Ishikawa (cell line): ENCODE data around the gene RBKS.

Source experiments
- CEBPB ChIP-seq: IDR thresholded peaks from 2 replicates; pipeline ENCODE4 v1.6.1; 2012
- CREB1 ChIP-seq: IDR thresholded peaks from 2 replicates; pipeline ENCODE4 v1.6.1; 2012; ENCODE audit warnings: low read depth
- EGR1 ChIP-seq: IDR thresholded peaks from 2 replicates; pipeline ENCODE4 v1.6.1; 2012
- EP300 ChIP-seq: IDR thresholded peaks from 2 replicates; pipeline ENCODE4 v1.6.1; 2012; ENCODE audit warnings: borderline replicate concordance
- FOXM1 ChIP-seq: IDR thresholded peaks from 2 replicates; pipeline ENCODE4 v1.6.1; 2012; ENCODE audit warnings: low read depth, borderline replicate concordance
- NFIC ChIP-seq: IDR thresholded peaks from 2 replicates; pipeline ENCODE4 v1.6.1; 2012
- RAD21 ChIP-seq: IDR thresholded peaks from 2 replicates; pipeline ENCODE4 v1.6.1; 2012; ENCODE audit warnings: low read depth
- TAF1 ChIP-seq: IDR thresholded peaks from 2 replicates; pipeline ENCODE4 v1.6.1; 2012; ENCODE audit warnings: low read depth, mild to moderate bottlenecking
- TCF12 ChIP-seq: IDR thresholded peaks from 2 replicates; pipeline ENCODE4 v1.6.1; 2012; ENCODE audit warnings: low read depth
- TEAD4 ChIP-seq: IDR thresholded peaks from 2 replicates; pipeline ENCODE4 v1.6.1; 2012
- YY1 ChIP-seq: IDR thresholded peaks from 2 replicates; pipeline ENCODE4 v1.6.1; 2012; ENCODE audit warnings: low read depth
- ZBTB7A ChIP-seq: IDR thresholded peaks from 2 replicates; pipeline ENCODE4 v1.6.1; 2012; ENCODE audit warnings: low read depth
- TF ChIP-seq, protein P1 (sequence below): IDR thresholded peaks from 2 replicates; pipeline ENCODE4 v1.6.1; 2012
- TF ChIP-seq, protein P2 (sequence below): IDR thresholded peaks from 2 replicates; pipeline ENCODE4 v1.6.1; 2012
- TF ChIP-seq, protein P3 (sequence below): IDR thresholded peaks from 2 replicates; pipeline ENCODE4 v1.6.1; 2012; ENCODE audit warnings: low read depth, mild to moderate bottlenecking

RBKS gene

DNA sequence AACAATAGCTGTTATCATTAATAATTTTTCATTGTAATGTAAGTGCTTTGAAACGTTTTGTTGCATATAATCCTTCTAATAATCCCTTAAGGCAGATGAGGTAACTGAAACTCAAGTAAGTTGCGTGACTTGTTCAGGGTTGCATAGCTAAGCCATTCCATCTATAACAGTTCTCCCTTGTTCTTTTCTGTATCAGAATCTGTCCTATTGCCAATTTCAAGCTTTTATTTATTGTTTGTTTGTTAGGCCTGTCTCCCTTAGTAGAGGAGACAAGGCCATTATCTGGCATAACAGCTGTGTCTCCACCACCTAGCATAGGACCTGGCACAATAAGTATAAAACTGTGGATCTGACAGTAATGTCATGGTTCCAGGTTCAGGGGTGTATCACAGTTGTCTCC is 19.7 kb upstream of the RBKS start:
- no peak for TF ChIP-seq EGR1
- TF ChIP-seq, protein P1, sequence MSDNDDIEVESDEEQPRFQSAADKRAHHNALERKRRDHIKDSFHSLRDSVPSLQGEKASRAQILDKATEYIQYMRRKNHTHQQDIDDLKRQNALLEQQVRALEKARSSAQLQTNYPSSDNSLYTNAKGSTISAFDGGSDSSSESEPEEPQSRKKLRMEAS: no peak

DNA sequence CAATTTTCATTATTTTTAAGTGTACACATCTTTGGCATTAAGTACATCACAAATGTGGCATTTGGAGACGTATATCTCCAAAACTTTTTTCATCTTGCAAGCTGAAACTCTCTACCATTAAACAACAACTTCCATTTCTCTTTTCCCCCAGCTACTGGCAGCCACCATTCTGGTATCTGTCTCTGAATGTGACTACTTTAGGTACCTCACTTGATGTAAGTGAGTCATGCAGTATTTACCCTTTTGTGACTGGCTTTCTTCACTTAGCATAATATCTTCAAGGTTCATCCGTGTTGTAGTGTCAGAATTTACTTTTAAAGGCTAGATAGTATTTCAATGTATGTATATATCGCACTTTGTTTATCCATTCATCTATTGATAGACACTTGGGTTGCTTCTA is 17.4 kb upstream of the RBKS start:
- no peak for TF ChIP-seq NFIC
- no peak for TF ChIP-seq YY1
- no peak for TF ChIP-seq RAD21

DNA sequence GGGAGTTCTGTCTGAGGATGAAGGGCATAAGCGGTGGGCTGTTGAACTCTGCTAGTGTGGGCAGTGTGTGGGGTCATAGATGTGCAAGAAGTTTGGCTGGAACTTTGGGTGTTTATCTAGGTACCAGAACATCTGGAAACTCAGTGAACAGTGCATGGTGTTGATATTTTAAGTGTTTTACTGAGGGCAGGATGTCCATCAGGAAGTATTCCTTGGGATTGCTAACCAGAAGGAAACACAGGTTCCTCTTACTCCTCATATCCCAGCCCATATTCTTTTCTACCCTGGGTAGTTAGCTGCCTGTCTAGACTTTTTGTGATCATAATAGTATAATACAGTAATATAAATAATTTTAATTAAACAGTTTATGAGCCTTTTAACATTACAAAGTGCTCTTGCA is 15.9 kb upstream of the RBKS start:
- TF ChIP-seq EGR1 (no peak), NFIC (no peak), ZBTB7A (no peak), TAF1 (no peak), CEBPB (no peak), EP300 (no peak), FOXM1 (no peak), RAD21 (no peak), TCF12 (no peak), YY1 (no peak), TEAD4 (no peak), CREB1 (no peak)
- TF ChIP-seq, protein P1: no peak
- TF ChIP-seq, protein P2, sequence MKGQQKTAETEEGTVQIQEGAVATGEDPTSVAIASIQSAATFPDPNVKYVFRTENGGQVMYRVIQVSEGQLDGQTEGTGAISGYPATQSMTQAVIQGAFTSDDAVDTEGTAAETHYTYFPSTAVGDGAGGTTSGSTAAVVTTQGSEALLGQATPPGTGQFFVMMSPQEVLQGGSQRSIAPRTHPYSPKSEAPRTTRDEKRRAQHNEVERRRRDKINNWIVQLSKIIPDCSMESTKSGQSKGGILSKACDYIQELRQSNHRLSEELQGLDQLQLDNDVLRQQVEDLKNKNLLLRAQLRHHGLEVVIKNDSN: no peak
- TF ChIP-seq, protein P3, sequence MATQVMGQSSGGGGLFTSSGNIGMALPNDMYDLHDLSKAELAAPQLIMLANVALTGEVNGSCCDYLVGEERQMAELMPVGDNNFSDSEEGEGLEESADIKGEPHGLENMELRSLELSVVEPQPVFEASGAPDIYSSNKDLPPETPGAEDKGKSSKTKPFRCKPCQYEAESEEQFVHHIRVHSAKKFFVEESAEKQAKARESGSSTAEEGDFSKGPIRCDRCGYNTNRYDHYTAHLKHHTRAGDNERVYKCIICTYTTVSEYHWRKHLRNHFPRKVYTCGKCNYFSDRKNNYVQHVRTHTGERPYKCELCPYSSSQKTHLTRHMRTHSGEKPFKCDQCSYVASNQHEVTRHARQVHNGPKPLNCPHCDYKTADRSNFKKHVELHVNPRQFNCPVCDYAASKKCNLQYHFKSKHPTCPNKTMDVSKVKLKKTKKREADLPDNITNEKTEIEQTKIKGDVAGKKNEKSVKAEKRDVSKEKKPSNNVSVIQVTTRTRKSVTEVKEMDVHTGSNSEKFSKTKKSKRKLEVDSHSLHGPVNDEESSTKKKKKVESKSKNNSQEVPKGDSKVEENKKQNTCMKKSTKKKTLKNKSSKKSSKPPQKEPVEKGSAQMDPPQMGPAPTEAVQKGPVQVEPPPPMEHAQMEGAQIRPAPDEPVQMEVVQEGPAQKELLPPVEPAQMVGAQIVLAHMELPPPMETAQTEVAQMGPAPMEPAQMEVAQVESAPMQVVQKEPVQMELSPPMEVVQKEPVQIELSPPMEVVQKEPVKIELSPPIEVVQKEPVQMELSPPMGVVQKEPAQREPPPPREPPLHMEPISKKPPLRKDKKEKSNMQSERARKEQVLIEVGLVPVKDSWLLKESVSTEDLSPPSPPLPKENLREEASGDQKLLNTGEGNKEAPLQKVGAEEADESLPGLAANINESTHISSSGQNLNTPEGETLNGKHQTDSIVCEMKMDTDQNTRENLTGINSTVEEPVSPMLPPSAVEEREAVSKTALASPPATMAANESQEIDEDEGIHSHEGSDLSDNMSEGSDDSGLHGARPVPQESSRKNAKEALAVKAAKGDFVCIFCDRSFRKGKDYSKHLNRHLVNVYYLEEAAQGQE: no peak

DNA sequence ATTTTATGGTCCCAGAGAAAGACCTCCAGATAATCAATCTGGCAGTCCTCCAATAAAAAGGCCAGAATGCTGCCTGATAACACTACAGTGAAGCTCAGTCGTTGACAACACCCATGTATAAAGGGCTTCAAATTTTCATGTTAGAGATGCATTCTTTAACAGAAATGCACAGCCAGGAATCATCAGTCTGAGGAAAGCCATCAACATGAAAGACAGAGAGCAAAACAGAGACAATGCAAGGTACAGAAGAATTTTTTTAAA is 14.1 kb upstream of the RBKS start:
- TF ChIP-seq TAF1: no peak
- no peak for TF ChIP-seq NFIC
- TF ChIP-seq EGR1: no peak
- TF ChIP-seq CEBPB: no peak

DNA sequence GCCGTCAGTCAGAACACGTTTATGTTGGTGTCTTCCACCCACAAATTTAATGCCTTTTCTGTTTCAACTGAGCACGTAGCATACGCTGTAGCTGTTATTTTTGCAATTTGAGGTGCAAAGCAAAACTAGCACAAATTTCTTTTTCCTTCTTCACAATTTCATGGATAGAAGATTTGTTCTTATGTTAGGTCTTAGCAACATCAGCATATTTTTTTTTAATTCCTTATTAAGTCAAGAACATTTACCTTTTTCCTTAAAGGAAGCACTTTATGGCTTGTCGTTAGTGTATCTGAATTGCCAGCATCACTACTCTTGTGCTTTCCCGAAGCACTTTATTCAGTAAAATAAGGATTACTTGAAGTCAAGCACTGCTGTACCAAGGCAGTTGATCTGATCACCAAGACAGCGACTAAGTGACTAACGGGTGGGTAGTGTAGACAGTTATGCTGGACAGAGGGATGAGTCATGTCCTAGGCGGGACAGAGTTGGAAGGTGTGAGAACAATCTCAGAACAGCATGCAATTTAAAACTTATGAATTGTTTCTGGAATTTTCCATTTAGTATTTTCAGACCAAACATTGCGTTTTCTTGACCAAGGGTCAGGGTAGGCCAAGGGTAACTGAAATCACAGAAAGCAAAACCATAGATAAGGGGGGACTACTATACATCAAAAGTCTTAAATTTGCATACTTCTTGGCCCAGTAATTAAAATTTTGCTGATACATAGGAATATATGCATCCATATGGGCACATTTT is 13.6 kb upstream of the RBKS start:
- no peak for TF ChIP-seq TAF1
- TF ChIP-seq EGR1: no peak
- TF ChIP-seq, protein P2: no peak
- TF ChIP-seq ZBTB7A: no peak
- no peak for TF ChIP-seq YY1
- TF ChIP-seq, protein P3: no peak
- no peak for TF ChIP-seq TEAD4
- TF ChIP-seq CEBPB: no peak
- no peak for TF ChIP-seq FOXM1
- no peak for TF ChIP-seq TCF12
- no peak for TF ChIP-seq CREB1
- no peak for TF ChIP-seq EP300
- no peak for TF ChIP-seq NFIC

DNA sequence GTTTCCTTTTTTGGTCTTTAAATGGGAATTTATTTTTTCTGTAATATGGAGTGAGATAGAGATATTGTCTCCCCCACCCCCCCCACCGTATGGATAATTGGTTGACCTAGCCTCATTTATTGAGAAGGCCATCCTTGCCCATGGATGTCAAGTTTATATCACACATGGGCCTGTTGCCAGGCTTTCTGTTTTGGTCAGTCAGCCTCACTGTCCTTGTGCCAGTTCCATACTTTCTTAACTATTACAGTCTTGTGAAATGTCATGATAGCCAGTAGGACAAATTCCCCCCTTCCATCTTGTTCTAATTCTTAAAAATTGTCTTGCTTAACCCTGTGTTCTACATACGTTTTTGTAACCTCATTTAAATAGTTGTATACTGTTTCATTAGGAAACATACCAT is 12.8 kb upstream of the RBKS start:
- no peak for TF ChIP-seq CREB1
- TF ChIP-seq, protein P1: no peak
- no peak for TF ChIP-seq ZBTB7A
- TF ChIP-seq TAF1: no peak
- TF ChIP-seq, protein P2: no peak
- no peak for TF ChIP-seq NFIC
- no peak for TF ChIP-seq EGR1

DNA sequence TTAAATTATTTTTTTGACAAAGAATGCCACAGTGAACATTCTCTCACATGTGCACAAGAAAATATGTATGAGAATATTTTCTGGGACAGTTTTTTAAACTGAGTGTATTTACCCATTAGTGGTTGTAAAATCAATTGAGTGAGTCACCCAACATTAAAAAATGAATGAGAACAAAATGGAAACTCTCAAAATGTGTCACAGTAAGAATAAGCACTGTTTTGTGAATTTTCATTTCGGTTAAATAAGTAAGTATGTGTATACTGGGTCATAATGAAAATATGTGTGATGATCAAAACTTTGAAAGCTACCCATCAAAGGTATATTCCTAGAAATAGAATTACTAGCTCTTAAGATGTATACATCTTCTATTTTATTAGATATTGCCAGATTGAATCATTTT is 11.9 kb upstream of the RBKS start:
- TF ChIP-seq TCF12: no peak
- TF ChIP-seq, protein P2: no peak
- TF ChIP-seq ZBTB7A: no peak
- no peak for TF ChIP-seq CEBPB
- TF ChIP-seq, protein P1: no peak
- TF ChIP-seq FOXM1: no peak
- TF ChIP-seq, protein P3: no peak
- no peak for TF ChIP-seq EGR1
- no peak for TF ChIP-seq YY1
- no peak for TF ChIP-seq NFIC
- no peak for TF ChIP-seq TEAD4
- TF ChIP-seq CREB1: no peak
- TF ChIP-seq RAD21: no peak
- no peak for TF ChIP-seq TAF1
- TF ChIP-seq EP300: no peak
